Liver (tissue), 9 donors: Measurements from ENCODE around the gene PARP2. TPM values are rescaled to one million over a fixed set of nuclear protein-coding genes. Genes with fewer than 3 reads are reported as not detected.

ENCODE experiments used
- DNase-seq: peaks from one replicate; pipeline ENCODE4 v3.0.0-alpha.2; 2017; ENCODE audit warnings: low spot score
- H3K27ac ChIP-seq, 2 donors: one replicate each; pipeline ENCODE4 v1.7.0; 2013; ENCODE audit warnings: inconsistent platforms in 2 of 2, low read length in 2 of 2, control low read depth in 1 of 2, low read depth in 1 of 2, mild to moderate bottlenecking in 1 of 2
- H3K27me3 ChIP-seq, 4 donors: one replicate each; pipeline versions ENCODE4 v1.6.1 to v1.7.0; 2013; ENCODE audit warnings: low read length in 3 of 4, inconsistent platforms in 1 of 4, mild to moderate bottlenecking in 1 of 4, moderate library complexity in 1 of 4; ENCODE audit not compliant: control insufficient read depth in 4 of 4, insufficient read depth in 4 of 4
- H3K36me3 ChIP-seq, 4 donors: one replicate each; pipeline versions ENCODE4 v1.6.1 to v1.7.0; 2013; ENCODE audit warnings: low read length in 3 of 4, mild to moderate bottlenecking in 3 of 4, low read depth in 1 of 4, moderate library complexity in 1 of 4; ENCODE audit not compliant: control insufficient read depth in 4 of 4, insufficient read depth in 3 of 4
- H3K4me1 ChIP-seq, 4 donors: one replicate each; pipeline versions ENCODE4 v1.6.1 to v1.7.0; 2013; ENCODE audit warnings: low read length in 3 of 4, mild to moderate bottlenecking in 3 of 4, moderate library complexity in 1 of 4; ENCODE audit not compliant: control insufficient read depth in 4 of 4, insufficient read depth in 4 of 4
- H3K4me3 ChIP-seq, 3 donors: one replicate each; pipeline versions ENCODE4 v1.6.1 to v1.7.0; 2013; ENCODE audit warnings: low read length in 3 of 3, control low read depth in 1 of 3, low read depth in 1 of 3, mild to moderate bottlenecking in 1 of 3
- H3K9ac ChIP-seq, 2 donors: one replicate each; pipeline ENCODE4 v1.7.0; 2013; ENCODE audit warnings: low read length in 2 of 2, mild to moderate bottlenecking in 2 of 2, moderate library complexity in 2 of 2, control low read depth in 1 of 2, low read depth in 1 of 2
- H3K9me3 ChIP-seq, 4 donors: one replicate each; pipeline versions ENCODE4 v1.6.1 to v1.7.0; 2013; ENCODE audit warnings: low read length in 3 of 4; ENCODE audit not compliant: control insufficient read depth in 4 of 4
- ATF3 ChIP-seq: IDR thresholded peaks from 2 replicates; pipeline ENCODE4 v1.6.1; 2016; ENCODE audit warnings: antibody characterized with exemption
- EGR1 ChIP-seq, 2 donors: IDR thresholded peaks; 2 replicates each; pipeline ENCODE4 v1.6.1; 2016 to 2018; ENCODE audit warnings: antibody characterized with exemption in 2 of 2, low read depth in 2 of 2
- FOXA1 ChIP-seq: IDR thresholded peaks from 2 replicates; pipeline ENCODE4 v1.6.1; 2016; ENCODE audit warnings: antibody characterized with exemption
- HNF4G ChIP-seq: IDR thresholded peaks from 2 replicates; pipeline ENCODE4 v1.6.1; 2016; ENCODE audit warnings: antibody characterized with exemption
- JUND ChIP-seq, 2 donors: IDR thresholded peaks; 2 replicates each; pipeline ENCODE4 v1.6.1; 2016; ENCODE audit warnings: antibody characterized with exemption in 2 of 2
- MAX ChIP-seq: IDR thresholded peaks from 2 replicates; pipeline ENCODE4 v1.6.1; 2016; ENCODE audit warnings: antibody characterized with exemption
- NR2F2 ChIP-seq: IDR thresholded peaks from 2 replicates; pipeline ENCODE4 v1.6.1; 2016; ENCODE audit warnings: antibody characterized with exemption
- RAD21 ChIP-seq, 2 donors: IDR thresholded peaks; 2 replicates each; pipeline ENCODE4 v1.6.1; 2016; ENCODE audit warnings: antibody characterized with exemption in 2 of 2, mild to moderate bottlenecking in 2 of 2
- REST ChIP-seq: IDR thresholded peaks from 2 replicates; pipeline ENCODE4 v1.6.1; 2016; ENCODE audit warnings: antibody characterized with exemption, mild to moderate bottlenecking
- RXRA ChIP-seq, 2 donors: IDR thresholded peaks; 2 replicates each; pipeline ENCODE4 v1.6.1; 2017 to 2018; ENCODE audit warnings: antibody characterized with exemption in 2 of 2, mild to moderate bottlenecking in 1 of 2
- TAF1 ChIP-seq: conservative IDR thresholded peaks from 2 replicates; pipeline ENCODE4 v1.6.1; 2016; ENCODE audit warnings: antibody characterized with exemption, mild to moderate bottlenecking
- YY1 ChIP-seq: IDR thresholded peaks from 2 replicates; pipeline ENCODE4 v1.6.1; 2016; ENCODE audit warnings: antibody characterized with exemption, mild to moderate bottlenecking
- ZBTB33 ChIP-seq: IDR thresholded peaks from 2 replicates; pipeline ENCODE4 v1.6.1; 2016; ENCODE audit warnings: antibody characterized with exemption
- WGBS: extraction: QIAGEN DNeasy Blood & Tissue Kit; methylation state at CpG from one replicate; pipeline ENCODE4 v1.1.7; 2013; 5-methylcytosine and 5-hydroxymethylcytosine counted together
- polyA plus RNA-seq, 2 donors: library from polyadenylated mRNA; stranded (reverse) in 1 of 2; unstranded in 1 of 2; fragments of 200-250 nt in 1 of 2; fragments of >200 nt in 1 of 2; fragmentation: Nextera tagmentation in 1 of 2; extraction: Ambion mirVana in 1 of 2; gene quantifications; one replicate each; pipeline versions ENCODE4 v1.2.1 to v1.2.3, GENCODE V29; 2013 to 2015
- total RNA-seq, 2 donors: library from RNA; depleted of rRNA; stranded (reverse); fragments of >200 nt; gene quantifications; one replicate each; pipeline ENCODE4 v1.2.3, GENCODE V29; 2014
- TF ChIP-seq, protein P1 (sequence below): fragments of 150-350 bp; IDR thresholded peaks from 2 replicates; pipeline ENCODE4 v1.5.1; 2017; ENCODE audit warnings: improper control_type of control experiment, low read depth, low read length; ENCODE audit not compliant: missing input control
- donor health status: healthy.
- donor health status: healthy.
- donor health status: healthy.
- donor health status: healthy.
- donor health status: healthy.

PARP2 gene
- total and polyA plus RNA-seq, 4 donors = 5.6 to 13.3 (median 7.2) TPM

- WGBS = 86% methylated on average over 5 of the region's 5 CpGs
- TF ChIP-seq YY1 (no peak), RXRA (IDR thresholded peaks at IDR 0.05) (no peak)
- TF ChIP-seq, protein P1, sequence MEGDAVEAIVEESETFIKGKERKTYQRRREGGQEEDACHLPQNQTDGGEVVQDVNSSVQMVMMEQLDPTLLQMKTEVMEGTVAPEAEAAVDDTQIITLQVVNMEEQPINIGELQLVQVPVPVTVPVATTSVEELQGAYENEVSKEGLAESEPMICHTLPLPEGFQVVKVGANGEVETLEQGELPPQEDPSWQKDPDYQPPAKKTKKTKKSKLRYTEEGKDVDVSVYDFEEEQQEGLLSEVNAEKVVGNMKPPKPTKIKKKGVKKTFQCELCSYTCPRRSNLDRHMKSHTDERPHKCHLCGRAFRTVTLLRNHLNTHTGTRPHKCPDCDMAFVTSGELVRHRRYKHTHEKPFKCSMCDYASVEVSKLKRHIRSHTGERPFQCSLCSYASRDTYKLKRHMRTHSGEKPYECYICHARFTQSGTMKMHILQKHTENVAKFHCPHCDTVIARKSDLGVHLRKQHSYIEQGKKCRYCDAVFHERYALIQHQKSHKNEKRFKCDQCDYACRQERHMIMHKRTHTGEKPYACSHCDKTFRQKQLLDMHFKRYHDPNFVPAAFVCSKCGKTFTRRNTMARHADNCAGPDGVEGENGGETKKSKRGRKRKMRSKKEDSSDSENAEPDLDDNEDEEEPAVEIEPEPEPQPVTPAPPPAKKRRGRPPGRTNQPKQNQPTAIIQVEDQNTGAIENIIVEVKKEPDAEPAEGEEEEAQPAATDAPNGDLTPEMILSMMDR = no peak
- no peaks in the 10 kb centered on the region for H3K27me3 ChIP-seq
- H3K4me1 ChIP-seq = peaks cover 0 to 8% (median 7%) of the 10 kb centered on the region in 4 donors
- no peaks in the 10 kb centered on the region for H3K9me3 ChIP-seq
- no peak overlapping the region for H3K27ac ChIP-seq
- H3K9ac ChIP-seq = no peak overlapping the region
- DNase-seq = no peak
- H3K36me3 ChIP-seq = peaks cover 15 to 84% (median 52%) of the 10 kb centered on the region in 4 donors
- no peak overlapping the region for H3K4me3 ChIP-seq
These were observed 29.4 kb downstream of the PARP2 start for GRCh38 chr14:20372796-20373195.

DNA sequence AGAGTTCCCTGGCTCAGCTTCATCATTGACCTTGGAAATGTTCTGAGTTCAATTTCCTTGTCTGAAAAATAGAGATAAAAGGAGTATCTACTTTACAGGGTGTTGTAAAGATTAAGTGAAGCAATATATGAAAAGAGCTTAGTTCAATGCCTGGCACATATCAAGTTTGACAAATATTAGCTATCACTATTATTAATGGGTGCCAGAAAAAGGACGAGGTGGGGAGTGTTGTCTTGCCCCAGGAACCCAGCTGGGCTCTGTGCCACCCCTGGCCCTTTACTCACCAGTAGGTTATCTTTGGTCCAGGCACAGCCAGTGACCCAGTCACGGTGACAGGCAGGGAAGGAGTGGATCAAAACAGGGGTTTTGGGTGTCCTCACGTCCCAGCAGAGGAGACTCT lies 32.0 kb downstream of the PARP2 start:
- Histone ChIP-seq H3K4me3 (no peak overlapping the region), H3K27me3 (no peaks in the 10 kb centered on the region), H3K27ac (no peak overlapping the region), H3K36me3 (peaks cover 19 to 87% (median 56%) of the 10 kb centered on the region in 4 donors), H3K9ac (no peak overlapping the region), H3K9me3 (no peaks in the 10 kb centered on the region), H3K4me1 (peaks cover 0 to 10% (median 8%) of the 10 kb centered on the region in 4 donors)
- DNase-seq = no peak
- TF ChIP-seq ATF3 = no peak
- TF ChIP-seq HNF4G = no peak
- TF ChIP-seq, protein P1 = no peak
- no peak for TF ChIP-seq TAF1
- TF ChIP-seq FOXA1 = no peak
- TF ChIP-seq RXRA (IDR thresholded peaks at IDR 0.05) = no peak
- TF ChIP-seq ZBTB33 = no peak
- no peak for TF ChIP-seq EGR1 (IDR thresholded peaks at IDR 0.05; ENCODE audit: low read depth in 2 of 2)
- TF ChIP-seq REST = no peak
- TF ChIP-seq YY1 = no peak
- TF ChIP-seq RAD21 (IDR thresholded peaks at IDR 0.05) = no peak
- TF ChIP-seq NR2F2 = no peak
- no peak for TF ChIP-seq JUND (IDR thresholded peaks at IDR 0.05)
- TF ChIP-seq MAX = no peak
- WGBS = 46% methylated on average over 3 of the region's 3 CpGs
